Stimulated activated CD8-positive, alpha-beta memory T cell treated with anti-CD3 and anti-CD28 coated beads, Interleukin-2, amount 100 ng/mL, for 48 hours (primary cell): ENCODE data around the gene USP43.

Source experiments
- DNase-seq, 2 donors: peaks; one replicate each; pipeline ENCODE4 v3.0.0-alpha.2; 2020; ENCODE audit warnings: low read depth in 2 of 2

The USP43 gene

GRCh38 chr17:9703781-9704082 is 58.4 kb downstream of the USP43 start:
- no peak for DNase-seq

- DNase-seq: no peak
Observed at GRCh38 chr17:9705745-9706144, 60.4 kb downstream of the USP43 start.

- DNase-seq: no peak
Observed at GRCh38 chr17:9707948-9708347, 62.6 kb downstream of the USP43 start.

- no peak for DNase-seq
Observed at GRCh38 chr17:9714801-9715200, 69.5 kb downstream of the USP43 start.

GRCh38 chr17:9715503-9716016 is 70.2 kb downstream of the USP43 start:
- DNase-seq: no peak

DNA sequence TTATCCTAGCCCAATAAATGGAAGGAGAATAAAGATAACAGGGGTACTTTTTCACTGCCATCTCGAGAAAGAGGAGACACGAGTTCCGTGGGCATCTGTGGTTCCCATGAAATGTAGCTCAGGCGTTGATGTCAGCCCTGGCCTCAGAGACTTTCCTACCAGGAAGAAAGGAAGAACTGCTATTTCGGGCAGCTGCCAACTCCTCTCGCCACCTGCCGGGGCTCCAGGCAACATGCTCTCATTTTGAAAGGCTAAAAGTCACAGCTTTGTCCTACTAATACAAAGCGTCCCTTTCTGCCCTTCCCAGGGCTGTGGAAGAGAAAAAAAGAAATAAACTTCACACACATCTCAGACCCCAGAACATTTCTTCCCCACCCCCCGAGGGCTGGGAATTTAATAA is 80.3 kb downstream of the USP43 start:
- DNase-seq: no peak

- DNase-seq: no peak
Observed at GRCh38 chr17:9726291-9726690, 81.0 kb downstream of the USP43 start.

GRCh38 chr17:9728005-9728404 is 82.7 kb downstream of the USP43 start:
- no peak for DNase-seq

DNA sequence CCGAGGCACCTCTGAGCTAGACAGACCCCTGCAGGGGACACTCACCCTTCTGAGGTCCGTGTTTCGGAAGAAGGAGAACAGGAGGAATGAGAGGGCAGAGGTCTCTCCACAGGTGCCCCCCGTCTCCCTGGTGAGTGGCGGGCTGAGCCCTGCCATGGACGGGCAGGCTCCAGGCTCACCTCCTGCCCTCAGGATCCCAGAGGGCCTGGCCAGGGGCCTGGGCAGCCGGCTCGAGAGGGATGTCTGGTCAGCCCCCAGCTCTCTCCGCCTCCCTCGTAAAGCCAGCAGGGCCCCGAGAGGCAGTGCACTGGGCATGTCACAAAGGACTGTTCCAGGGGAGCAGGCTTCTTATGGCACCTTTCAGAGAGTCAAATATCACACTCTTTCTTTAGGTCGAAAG is 83.2 kb downstream of the USP43 start:
- DNase-seq: no peak

DNA sequence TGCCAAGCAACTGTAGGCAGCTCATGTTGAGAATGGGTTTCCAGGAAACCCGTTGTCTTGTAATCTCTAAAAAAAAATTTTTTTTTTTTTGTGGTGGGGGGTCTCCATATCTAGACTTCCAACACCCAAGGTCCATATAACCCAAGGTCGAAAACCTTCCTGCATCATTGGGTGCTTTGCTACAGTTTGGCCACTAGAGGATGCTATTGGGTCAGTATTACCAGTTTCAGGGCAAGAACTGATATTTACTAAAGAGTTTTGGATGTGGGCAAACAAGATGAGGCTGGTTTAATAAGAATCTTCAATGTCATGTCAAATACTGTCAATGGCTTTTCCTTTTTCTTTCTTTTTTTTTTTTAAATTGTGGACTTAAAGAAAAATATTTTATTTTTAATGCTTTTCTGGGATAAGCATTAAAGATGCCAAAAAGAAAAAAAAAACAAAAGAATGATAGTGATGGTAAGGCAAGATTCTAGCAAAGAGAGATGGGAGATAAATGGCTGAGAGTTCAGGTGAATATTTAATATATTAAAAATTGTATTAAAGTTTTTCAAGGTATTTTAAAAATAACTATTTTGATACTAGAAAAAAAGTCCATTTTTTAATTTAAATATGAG is 83.8 kb downstream of the USP43 start:
- DNase-seq: no peak

DNA sequence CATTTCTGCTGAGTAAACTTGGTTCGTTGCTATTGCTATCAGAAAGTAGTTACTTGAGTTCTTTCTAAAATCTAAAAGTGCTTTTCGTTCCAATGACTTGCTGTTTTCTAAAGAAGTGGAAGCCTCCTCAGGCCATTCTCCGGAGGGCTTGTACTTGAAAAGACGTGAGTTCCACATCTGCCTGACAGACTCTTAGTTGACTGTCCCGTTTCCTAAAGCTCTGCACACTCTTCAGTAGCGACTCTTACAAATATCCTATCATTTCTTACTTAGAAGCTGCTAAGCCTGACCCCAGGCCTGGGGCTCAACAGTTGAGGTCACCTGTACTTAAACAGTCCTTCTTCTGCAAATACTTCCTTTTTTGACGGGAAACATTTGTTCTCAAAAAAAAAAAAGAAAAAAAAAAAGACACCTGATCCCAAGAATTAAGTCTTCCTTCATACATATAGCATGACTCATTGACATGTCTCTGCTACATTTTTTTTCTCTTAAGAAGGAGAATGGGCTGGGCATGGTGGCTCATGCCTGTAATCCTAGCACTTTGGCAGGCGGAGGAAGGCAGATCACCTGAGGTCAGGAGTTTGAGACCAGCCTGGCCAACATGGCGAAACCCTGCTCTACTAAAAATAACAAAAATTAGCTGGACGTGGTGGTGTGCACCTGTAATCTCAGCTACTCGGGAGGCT is 84.6 kb downstream of the USP43 start:
- DNase-seq: no peak

GRCh38 chr17:9750524-9750923 is 105.2 kb downstream of the USP43 start:
- no peak for DNase-seq

GRCh38 chr17:9755083-9755482 is 109.8 kb downstream of the USP43 start:
- DNase-seq: no peak

DNA sequence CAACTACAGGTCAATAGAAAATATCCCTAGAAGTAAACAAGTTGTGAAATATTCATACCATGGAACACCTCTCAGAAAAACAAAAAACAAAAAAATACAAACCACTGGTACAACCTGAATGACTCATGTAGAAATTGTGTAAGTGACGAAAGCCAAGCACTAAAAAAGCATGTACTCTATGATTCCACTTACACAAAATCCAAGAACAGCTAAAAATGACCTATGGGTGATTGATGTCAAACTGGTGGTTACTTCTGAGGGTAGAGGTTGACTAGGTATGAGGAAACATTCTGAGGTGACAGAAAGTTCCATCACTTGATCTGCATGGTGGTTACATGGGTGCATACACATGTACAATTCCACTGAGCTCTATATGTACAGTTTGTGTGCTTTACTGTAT is 114.9 kb downstream of the USP43 start:
- no peak for DNase-seq

GRCh38 chr17:9763643-9764042 is 118.3 kb downstream of the USP43 start:
- DNase-seq: no peak

DNA sequence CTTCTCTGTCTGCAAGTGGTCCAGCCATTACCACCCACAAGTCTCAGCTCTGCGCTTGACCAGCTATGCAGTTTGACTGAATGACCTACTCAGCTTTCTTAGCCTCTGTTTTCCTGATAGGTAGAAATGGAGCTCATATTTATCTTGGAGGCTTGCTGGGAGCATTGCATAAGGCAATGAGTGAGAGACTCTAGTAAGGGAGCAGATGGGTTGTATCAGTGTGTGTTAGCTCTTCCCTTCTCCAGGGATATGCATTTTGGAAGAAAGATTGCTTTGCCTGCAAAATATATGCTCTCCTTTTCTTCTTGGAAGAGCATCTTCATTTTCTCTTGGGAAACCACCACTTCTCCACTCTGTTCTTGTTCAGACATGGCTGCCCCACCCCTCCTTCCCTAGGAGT is 120.0 kb downstream of the USP43 start:
- no peak for DNase-seq

GRCh38 chr17:9766970-9767369 is 121.7 kb downstream of the USP43 start:
- DNase-seq: no peak

DNA sequence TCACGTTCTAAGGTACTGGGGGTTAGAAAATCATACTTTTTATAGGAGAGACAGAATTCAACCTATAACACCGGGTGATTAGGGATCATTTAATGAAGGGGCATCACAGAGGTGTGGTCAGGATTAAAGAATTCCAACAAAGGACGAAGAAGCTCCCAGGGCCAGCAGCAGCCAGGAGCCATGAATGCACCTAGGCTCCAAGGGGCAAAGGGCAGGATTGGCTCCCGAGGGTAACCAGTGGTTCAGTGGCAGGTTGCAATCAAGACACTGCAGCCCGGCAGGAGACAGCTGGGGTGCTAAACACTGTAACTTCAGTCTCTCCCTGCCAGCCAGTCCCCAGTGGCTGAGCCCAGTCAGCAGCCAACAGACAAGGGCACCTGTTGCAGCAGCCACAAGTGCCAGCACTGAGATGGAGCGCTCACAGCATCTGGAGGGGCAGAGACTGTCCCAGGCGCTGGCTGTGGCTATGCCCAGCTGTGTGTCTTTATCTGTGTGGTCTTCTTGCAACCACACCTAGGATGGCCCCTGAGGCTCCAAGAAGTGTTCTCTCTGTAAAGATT is 122.2 kb downstream of the USP43 start:
- no peak for DNase-seq

DNA sequence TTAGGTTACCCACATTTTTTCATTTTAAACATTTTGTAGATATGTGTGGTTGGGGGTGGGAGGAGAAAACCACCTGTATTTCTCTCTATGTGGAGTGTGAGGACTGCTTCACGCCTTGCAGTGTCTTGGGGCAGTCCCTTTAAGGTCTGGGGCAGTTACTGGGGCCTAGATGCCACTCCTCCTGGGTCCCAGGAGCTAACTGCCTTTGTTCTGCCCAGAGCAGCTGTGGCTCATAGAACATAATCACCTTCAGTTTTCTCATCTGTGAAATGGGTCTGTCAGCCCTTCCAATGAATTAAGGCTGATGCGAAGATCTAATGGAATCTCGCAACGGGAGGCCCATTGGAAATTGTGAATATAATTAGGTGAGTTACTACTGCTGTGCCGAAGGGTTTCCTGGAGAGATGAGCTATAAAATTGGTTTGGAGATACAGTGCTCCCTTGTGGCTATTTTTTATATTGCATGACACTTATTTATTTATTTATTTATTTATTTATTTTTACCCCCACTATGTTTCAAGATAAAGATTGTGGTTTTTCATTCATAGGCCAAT is 123.1 kb downstream of the USP43 start:
- no peak for DNase-seq

GRCh38 chr17:9769036-9769695 is 123.8 kb downstream of the USP43 start:
- no peak for DNase-seq

DNA sequence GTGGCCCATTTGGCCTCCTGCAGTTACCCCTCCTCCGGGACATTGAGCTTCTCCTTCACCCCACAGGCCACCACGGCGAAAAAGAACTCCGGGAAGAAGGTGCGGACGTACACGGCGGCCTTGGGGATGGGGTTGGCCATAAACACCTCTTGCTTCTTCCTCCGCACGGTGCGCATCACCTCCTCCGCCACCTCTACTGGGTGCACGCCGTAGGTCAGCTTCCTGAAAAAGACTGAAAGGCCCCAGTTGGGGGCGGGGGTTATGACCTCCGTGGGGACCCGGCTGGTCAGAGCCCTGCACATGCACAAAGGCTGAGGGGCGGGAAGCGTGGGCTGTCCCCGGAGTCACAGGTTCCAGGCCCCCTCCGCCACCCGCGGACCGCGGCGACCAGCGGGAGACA is 126.1 kb downstream of the USP43 start:
- DNase-seq: no peak

- no peak for DNase-seq
Observed at GRCh38 chr17:9772658-9773057, 127.3 kb downstream of the USP43 start.

- no peak for DNase-seq
Observed at GRCh38 chr17:9776911-9777310, 131.6 kb downstream of the USP43 start.
